ENCODE results near the gene PROM1.

PROM1 gene

DNA sequence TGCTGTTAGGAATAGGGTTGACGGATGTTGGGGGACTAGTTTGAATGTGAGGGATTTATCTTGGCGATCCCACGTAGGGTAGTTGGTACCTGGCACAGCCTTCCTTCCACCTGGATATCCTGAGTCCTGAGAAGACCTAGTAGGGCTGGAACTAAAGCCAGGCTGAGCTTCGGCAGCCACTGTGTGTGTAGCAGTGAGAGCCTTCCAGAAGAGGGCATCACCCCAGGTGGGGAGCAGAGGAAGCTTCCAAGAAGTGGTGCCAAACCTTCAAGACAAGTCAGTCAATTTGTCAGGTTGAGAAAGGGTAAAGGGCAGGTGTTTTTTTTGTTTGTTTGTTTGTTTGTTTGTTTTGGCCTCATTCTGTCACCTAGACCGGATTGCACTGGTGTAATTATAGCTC is 119.7 kb downstream of the PROM1 start:
- no peak overlapping the region for H3K4me3 ChIP-seq (ENCODE audit: control insufficient read depth, low read depth, low read length)
- TF ChIP-seq, protein P1, sequence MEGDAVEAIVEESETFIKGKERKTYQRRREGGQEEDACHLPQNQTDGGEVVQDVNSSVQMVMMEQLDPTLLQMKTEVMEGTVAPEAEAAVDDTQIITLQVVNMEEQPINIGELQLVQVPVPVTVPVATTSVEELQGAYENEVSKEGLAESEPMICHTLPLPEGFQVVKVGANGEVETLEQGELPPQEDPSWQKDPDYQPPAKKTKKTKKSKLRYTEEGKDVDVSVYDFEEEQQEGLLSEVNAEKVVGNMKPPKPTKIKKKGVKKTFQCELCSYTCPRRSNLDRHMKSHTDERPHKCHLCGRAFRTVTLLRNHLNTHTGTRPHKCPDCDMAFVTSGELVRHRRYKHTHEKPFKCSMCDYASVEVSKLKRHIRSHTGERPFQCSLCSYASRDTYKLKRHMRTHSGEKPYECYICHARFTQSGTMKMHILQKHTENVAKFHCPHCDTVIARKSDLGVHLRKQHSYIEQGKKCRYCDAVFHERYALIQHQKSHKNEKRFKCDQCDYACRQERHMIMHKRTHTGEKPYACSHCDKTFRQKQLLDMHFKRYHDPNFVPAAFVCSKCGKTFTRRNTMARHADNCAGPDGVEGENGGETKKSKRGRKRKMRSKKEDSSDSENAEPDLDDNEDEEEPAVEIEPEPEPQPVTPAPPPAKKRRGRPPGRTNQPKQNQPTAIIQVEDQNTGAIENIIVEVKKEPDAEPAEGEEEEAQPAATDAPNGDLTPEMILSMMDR (IDR thresholded peaks at IDR 0.05; ENCODE audit: control insufficient read depth, insufficient read depth, low read depth, low read length, missing control alignments): peak; percentile 9
- DNase-seq (ENCODE audit: low read depth): no peak

DNA sequence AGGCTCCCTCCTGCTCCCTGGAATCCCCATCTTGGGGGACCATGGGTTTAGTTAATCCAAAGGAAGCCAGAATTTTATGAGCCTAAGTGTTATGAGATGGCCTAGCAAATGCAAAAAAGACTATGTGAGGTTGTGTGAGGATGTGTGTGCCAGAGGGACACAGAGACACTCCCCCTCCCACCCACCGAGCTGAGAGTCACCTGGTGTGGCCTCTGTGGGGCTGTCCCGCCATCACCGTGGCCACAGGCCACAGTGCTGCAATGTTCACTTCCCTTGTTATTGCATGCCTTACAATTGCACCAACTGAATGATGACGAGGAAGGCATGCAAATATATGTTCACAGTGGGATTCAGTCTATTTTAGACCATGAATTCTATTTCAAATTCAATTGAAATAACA is 120.2 kb downstream of the PROM1 start:
- DNase-seq (ENCODE audit: low read depth): no peak
- no peak overlapping the region for H3K4me3 ChIP-seq (ENCODE audit: control insufficient read depth, low read depth, low read length)
- TF ChIP-seq, protein P1 (IDR thresholded peaks at IDR 0.05; ENCODE audit: control insufficient read depth, insufficient read depth, low read depth, low read length, missing control alignments): no peak

DNA sequence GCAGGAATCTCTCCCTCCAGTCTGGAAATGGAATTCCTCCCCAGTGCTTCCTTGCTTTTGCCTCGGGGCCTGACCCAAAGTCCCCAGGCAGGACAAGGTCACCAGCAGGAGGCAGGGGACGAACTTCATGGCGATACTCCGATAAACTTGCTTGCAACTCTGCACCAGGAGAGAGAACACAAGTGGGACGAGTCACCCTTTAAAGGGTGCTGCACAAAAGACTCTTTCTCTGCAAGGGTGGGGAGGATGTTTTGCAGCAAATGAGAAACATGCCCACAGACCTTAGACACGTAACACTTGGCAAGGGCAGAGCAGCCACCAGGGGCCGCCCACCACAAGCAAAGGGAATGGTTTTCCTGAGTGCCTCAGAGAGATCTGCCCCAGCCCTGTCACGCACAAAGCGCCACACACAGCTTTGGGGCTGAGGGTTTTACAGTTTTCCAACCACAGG is 120.8 kb downstream of the PROM1 start, which contains the start of gene FGFBP2:
FGFBP2 (minus strand) TSS at position 175 of the 451 bp plus-strand sequence; CDS start at position 129, 46 bp downstream.
- no peak within 1 kb of the TSS for H3K4me3 ChIP-seq (ENCODE audit: control insufficient read depth, low read depth, low read length)
- DNase-seq (ENCODE audit: low read depth): peak; percentile 4
- TF ChIP-seq, protein P1 (IDR thresholded peaks at IDR 0.05; ENCODE audit: control insufficient read depth, insufficient read depth, low read depth, low read length, missing control alignments): peak; percentile 65

DNA sequence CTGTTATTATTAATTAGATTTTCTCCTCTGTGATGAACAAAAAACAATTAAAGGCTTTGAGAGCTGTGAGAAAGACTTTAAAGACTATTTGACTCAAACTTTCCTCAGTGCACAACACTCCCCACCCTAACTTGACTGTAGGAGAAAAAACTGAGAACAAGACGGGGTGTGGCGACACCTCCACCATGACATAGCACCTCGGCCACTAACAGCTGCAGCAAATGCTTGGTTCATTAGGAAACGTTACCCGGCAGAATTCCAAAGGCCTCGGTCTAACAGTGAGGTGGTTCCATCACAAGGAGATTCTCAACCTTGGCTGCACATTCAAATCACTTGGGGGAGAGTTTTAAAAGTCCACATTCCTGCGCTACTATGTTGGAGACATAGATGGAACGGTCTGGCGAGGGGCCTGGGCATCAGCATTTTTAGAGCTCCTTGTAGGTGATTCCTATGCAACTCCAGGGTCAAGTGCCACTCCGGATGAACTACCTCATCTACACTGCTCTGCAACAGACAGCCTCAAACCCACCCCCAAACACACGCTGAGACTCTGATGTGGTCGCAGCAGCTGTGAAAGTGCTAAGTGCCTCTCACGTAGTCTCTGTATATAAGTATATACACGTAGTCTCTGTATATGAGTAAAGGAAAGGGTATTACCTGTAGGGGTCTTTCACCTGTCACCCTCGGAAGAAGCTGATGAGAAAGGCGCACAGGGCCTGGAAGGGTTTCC is 121.9 kb downstream of the PROM1 start:
- TF ChIP-seq, protein P1 (IDR thresholded peaks at IDR 0.05; ENCODE audit: control insufficient read depth, insufficient read depth, low read depth, low read length, missing control alignments): no peak
- no peak for DNase-seq (ENCODE audit: low read depth)
- H3K4me3 ChIP-seq (ENCODE audit: control insufficient read depth, low read depth, low read length): no peak overlapping the region

DNA sequence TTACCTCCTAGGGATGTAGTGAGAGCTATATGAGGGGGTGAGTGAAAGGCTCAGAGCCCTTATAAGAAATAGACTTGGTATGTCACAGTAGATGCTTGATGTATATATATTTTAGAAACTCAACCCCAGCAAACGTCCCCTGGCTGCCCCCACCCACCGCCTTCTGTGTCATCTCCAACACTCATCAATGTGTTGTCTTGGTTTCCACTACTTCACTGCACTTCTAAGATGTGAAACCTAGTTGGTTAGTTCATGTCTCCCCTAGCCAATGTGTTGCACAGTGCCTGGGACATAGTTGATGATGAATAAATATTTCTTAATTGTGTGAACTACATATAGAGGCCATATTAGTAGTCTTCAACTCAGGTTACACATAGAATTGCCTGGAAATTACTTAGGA is 125.3 kb downstream of the PROM1 start:
- no peak for DNase-seq (ENCODE audit: low read depth)
- H3K4me3 ChIP-seq (ENCODE audit: control insufficient read depth, low read depth, low read length): no peak overlapping the region
- TF ChIP-seq, protein P1 (IDR thresholded peaks at IDR 0.05; ENCODE audit: control insufficient read depth, insufficient read depth, low read depth, low read length, missing control alignments): no peak

DNA sequence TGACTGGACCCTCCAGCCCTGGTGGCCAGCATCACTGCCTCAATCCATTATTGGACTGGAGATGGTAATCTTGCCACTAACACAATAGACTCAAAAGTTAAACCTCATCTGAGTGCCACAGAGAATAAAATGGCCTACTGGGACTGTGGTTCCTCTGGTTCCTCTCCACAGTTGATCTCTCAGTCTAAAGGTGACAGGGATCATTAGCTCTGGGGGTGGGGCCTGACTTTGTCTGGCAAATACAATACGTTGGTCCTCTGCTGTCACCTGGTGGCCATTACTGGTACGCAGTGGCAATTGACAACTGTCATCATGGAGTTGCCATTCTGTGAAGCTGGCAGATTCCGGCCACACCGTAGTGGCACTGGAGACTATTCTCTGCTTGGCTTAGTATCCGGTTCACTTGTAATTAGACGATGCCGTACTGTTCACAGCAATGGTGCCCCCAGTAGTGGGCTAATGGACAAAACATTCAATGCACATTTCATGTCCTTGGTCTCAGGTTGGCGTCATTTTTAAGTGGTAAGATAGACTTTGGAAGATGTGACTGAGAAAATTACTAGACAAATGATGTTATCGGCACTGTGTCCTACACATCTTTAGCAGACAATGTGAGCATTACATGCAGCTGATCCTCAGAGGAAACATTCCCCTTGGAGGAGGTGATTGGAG is 127.5 kb downstream of the PROM1 start:
- TF ChIP-seq, protein P1 (IDR thresholded peaks at IDR 0.05; ENCODE audit: control insufficient read depth, insufficient read depth, low read depth, low read length, missing control alignments): peak; percentile 98
- peak; percentile 4 for DNase-seq (ENCODE audit: low read depth)
- H3K4me3 ChIP-seq (ENCODE audit: control insufficient read depth, low read depth, low read length): no peak overlapping the region
